GM12864 (cell line): Measurements from ENCODE around the gene SEC14L2.

Experiments
- DNase-seq: peaks from one replicate; pipeline ENCODE4 v3.0.0-alpha.2; 2011; ENCODE audit warnings: low read depth
- H3K4me3 ChIP-seq: 2 replicates; pipeline ENCODE4 v1.5.1; 2011; ENCODE audit warnings: mild to moderate bottlenecking, low read depth, low read length, control low read depth
- TF ChIP-seq, protein P1 (sequence below): IDR thresholded peaks from 2 replicates; pipeline ENCODE4 v1.5.1; 2011; ENCODE audit warnings: low read depth, mild to moderate bottlenecking, moderate library complexity, low read length, control low read depth, inconsistent platforms; ENCODE audit errors: missing control alignments

The SEC14L2 gene

DNA sequence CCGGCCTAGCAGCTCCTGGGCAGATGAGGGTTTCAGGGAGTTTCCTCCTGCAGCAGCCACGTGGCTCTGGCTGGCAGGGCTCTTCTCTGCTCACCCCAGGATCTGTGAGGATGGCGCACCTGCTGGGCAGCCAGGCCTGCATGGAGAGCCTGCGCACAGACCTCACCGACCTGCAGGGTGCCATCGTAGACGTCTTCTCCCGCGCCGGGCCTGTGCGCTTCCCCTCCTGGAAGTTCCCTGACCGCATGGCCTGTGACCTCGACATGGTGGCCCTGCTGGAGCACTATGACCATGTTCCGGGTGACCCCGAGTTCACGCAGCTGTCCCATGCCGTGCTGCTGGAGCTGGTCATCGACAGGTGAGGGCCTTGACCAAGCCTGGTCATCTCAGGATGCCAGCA lies 30.9 kb upstream of the SEC14L2 start:
- no peak overlapping the region for H3K4me3 ChIP-seq
- TF ChIP-seq, protein P1, sequence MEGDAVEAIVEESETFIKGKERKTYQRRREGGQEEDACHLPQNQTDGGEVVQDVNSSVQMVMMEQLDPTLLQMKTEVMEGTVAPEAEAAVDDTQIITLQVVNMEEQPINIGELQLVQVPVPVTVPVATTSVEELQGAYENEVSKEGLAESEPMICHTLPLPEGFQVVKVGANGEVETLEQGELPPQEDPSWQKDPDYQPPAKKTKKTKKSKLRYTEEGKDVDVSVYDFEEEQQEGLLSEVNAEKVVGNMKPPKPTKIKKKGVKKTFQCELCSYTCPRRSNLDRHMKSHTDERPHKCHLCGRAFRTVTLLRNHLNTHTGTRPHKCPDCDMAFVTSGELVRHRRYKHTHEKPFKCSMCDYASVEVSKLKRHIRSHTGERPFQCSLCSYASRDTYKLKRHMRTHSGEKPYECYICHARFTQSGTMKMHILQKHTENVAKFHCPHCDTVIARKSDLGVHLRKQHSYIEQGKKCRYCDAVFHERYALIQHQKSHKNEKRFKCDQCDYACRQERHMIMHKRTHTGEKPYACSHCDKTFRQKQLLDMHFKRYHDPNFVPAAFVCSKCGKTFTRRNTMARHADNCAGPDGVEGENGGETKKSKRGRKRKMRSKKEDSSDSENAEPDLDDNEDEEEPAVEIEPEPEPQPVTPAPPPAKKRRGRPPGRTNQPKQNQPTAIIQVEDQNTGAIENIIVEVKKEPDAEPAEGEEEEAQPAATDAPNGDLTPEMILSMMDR = no peak
- no peak for DNase-seq

DNA sequence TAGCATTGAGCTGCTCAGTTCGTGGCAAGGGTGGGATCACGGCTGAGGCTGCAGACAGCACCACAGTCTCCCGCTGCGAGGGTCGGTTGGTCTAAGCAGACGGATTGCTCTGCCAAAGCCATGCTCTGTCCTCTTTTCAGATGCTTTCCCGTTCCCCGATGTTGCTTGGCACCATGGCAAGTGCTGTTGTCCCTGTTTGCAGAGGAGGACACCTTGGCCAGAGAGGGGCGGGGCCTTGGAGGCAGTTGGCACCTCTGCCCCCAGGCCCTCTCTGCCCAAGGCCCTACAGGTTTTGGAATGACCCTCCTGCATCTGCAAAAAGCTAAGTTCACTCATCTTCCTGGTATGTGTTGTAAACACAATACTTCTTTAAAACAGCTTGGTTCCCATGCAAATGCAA lies 28.4 kb upstream of the SEC14L2 start:
- DNase-seq = no peak
- no peak overlapping the region for H3K4me3 ChIP-seq
- TF ChIP-seq, protein P1 = no peak

DNA sequence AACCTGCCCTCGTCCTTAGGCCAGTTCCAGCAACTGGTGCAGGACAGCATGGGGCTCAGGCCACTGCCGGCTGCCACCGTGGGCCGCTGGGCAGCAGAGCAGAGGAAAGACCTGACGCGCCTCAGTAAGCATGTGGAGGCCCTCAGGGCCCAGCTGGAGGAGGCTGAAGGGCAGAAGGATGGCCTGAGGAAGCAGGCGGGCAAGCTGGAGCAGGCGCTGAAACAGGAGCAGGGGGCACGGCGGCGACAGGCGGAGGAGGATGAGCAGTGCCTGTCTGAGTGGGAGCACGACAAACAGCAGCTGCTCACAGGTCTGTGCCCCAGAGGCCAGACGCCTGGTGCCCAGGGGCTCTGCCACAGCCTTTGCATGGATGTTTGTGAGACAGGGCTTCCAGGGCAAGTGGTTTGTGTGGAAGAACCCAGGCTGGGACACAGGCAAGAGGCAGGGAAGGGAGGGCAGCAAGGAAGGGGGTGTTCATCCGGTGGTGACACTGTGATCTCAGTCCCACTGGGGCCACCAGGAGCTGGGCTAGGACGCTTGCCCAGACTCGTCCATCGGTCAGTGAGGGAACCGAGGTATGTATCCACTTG lies 26.1 kb upstream of the SEC14L2 start:
- TF ChIP-seq, protein P1 = no peak
- no peak overlapping the region for H3K4me3 ChIP-seq
- no peak for DNase-seq

DNA sequence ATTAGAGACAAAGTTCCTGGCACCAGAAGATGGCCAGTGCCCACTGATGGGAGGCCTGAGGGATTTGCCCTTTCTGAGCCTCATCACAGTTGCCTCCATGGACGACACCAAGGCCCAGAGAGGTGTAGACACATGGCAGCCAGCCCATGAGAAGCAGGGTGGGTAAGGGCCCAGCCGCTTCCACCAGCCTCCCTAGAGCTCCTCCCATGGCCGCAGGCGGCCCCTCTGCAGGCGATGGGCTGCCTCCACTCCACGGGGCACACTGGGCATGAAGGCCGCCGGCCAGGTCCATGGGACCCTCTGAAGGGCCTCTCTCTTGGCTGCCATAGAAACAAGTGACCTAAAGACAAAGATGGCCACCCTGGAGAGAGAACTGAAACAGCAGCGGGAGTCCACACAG lies 25.5 kb upstream of the SEC14L2 start:
- no peak overlapping the region for H3K4me3 ChIP-seq
- TF ChIP-seq, protein P1 = no peak
- DNase-seq = no peak

DNA sequence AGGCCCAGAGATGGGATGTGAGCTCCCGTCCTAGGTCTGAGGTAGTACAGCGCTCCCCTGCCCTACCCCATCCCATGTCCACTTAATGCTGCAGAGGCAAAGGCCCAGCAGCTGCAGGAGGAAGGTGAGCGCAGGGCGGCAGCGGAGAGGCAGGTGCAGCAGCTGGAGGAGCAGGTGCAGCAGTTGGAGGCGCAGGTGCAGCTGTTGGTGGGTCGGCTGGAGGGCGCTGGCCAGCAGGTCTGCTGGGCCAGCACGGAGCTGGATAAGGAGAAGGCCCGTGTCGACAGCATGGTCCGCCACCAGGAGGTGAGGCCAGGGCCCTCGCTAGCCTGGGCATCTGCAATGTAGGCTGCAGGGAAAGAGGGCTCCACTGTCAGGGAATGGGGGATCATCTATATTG lies 24.8 kb upstream of the SEC14L2 start:
- no peak overlapping the region for H3K4me3 ChIP-seq
- DNase-seq = no peak
- TF ChIP-seq, protein P1 = no peak

DNA sequence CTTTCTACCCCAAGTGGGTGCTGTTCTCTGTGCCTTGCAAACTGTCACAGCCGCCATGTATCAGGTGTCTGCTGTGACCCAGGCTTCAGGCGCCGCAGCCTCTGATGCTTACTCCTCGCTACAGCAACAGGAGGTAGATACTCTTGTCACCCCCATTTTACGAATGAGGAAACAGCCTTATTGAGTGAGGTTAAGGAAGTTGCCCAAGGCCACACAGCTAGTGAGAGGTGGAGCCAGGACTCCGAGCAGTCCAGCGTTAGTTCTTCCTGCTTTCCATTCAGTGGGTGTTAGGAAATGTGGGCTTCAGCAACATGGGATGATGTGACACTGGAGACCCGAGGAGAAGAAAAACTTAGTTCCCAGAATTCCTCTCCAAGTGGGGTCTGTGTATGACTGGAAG lies 23.9 kb upstream of the SEC14L2 start:
- TF ChIP-seq, protein P1 = no peak
- no peak overlapping the region for H3K4me3 ChIP-seq

More for the DNA sequence above, 23.9 kb upstream of the SEC14L2 start:
- DNase-seq = no peak
